ENCODE results near the gene SLC9A9. TPM values are rescaled to one million over a fixed set of nuclear protein-coding genes. Genes with fewer than 3 reads are reported as not detected.
"Not testable (repeated sequence)": the region's sequence is repeated elsewhere in the genome, so short reads cannot be mapped to it uniquely, and the experiment has no call there.

The SLC9A9 gene
- total RNA-seq, 1 donor from 2014 or later, result 9.3 TPM

DNA sequence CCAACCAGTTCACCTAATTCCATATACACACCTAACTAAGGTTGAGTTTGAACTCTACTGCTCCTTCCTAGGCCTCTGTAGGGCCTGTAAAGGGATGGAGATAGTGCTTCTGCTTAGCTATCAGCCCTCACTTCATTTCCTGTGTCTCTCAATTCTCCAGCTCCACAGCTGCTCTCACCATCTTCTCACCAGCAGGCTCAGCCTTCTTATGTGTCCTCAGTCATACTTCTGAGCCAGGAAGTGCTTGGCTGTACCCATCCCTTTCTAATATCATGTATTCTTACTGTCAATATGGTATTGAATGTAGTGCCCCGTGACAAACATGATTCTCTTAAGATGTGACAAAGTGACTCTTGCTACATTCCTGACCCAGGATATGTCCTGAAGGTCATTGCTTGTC is 116.9 kb downstream of the SLC9A9 start:
- DNase-seq (ENCODE audit: missing footprints) (no peak), ATAC-seq (no peak)
- intact Hi-C loops (cut with DNase I), result no loop called here

DNA sequence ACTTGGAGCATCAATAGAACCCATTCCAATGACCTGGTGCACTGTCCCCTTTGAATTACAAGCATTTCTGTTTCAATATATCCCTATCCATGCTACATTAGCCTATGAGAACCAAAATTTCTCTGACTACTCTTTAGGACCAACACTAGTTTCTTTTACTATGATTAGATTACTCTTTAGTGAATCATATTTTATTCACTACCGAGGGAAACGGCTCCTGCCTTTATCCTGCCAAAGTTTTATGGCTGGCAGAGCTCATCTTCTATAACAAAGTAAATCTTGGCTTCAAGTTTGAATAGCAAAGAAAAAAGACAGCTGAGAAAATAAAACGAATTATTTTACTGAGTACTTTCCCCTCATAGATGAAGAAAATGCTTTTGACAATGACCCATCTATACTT is 120.9 kb downstream of the SLC9A9 start:
- no peak for ATAC-seq
- intact Hi-C loops (cut with DNase I), result no loop called here
- DNase-seq (ENCODE audit: missing footprints), result no peak

DNA sequence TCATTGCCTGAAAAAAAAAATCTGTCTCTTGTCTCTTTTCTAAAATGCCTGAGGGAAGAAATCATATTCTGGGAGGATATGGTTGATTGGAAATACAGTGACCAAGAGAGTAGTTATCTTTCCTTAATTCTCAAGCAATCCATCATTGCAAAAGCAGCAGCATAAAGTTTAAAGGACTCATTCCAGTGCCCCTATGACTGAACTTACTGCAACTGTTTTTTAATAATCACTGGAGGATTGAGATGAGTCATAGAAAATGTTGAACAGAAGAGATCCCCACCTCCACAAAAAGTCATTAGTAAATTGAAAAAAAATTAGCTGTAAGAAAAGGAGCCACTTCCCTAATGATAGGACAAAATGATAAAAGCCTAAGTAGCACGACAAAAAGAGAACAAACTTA is 121.5 kb downstream of the SLC9A9 start:
- intact Hi-C loops (cut with DNase I), result no loop called here
- ATAC-seq (no peak), DNase-seq (ENCODE audit: missing footprints) (no peak)

DNA sequence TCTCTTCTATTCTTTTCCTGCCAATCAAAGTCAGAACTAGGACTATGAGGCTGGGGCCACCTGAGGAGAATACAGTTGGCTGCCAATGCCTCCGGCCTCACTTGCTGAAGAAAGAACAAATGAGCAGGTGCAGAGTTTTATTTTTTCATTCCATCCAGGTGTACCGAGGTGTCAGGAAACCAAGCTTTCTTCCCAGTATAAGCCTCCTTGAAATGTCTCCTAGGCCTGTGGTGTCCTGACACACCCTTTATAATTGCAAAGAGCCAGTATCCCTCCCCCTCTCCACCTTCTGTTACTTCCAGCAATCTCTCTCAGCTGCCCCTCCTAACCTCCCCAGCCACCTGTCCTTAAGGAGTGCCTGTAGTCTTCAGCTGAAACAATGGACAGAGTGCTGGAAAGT is 127.9 kb downstream of the SLC9A9 start:
- intact Hi-C loops (cut with DNase I), result no loop called here
- ATAC-seq, result no peak
- no peak for DNase-seq (ENCODE audit: missing footprints)

DNA sequence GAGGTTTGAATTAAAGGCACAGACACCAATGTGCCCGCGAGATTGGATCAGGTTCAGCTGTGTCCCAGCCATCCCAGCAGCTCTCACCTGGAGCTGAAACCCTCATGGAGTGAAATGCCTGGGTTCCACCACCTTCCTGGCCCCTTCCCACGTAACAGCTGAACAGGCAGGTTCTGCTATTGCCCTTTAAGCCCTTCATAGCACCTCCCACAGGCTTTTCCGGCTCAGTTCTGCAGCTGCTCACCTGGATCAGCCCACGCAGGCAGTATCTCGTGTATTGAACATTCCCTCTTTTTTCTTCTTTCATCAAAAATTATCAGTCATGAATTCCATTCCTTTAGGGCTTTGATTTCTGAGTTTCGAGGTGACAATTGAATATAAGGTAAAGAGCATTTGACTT is 129.8 kb downstream of the SLC9A9 start:
- ATAC-seq (no peak), DNase-seq (ENCODE audit: missing footprints) (no peak)
- intact Hi-C loops (cut with DNase I), result no loop called here

DNA sequence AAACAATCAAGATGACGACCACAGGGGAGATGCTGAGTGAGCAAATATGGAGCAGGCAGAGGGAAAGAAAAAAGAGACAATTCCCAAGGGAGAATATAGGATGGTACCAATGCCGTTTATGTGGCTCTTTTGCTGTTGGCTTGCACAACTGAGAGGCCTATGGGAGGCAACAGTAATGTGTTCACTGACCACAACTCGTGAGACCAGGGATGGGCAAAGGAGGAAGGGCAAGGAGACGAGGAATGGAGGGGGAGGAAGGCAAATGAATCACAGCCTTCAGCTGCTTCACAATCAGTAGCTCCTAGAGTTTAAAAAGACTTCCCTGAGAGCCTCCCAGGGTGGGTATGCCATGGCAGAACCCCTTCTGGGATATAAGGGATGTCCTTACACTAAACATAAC is 131.5 kb downstream of the SLC9A9 start:
- ATAC-seq (no peak), DNase-seq (ENCODE audit: missing footprints) (no peak)
- intact Hi-C loops (cut with DNase I), result no loop called here

DNA sequence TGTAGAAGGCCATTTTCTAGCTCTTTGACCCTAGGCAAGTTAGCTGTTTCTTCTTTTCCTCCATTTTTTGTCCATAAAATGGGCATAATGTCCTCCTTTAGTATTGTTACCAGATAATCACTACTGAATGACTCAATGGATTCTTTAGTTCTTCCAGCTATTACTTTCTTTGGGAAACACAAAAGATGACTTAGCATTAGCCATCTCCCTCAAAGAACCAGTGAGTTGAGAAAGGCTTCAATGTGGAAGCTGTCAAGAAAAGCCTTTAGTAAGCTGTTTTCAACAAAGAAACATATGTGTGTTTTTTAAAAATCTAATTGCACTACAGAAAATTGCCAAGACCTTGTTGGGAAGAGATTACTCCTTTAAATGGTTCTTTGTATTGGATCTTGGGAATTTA is 135.7 kb downstream of the SLC9A9 start:
- intact Hi-C loops (cut with DNase I), result no loop called here
- no peak for DNase-seq (ENCODE audit: missing footprints)
- no peak for ATAC-seq

DNA sequence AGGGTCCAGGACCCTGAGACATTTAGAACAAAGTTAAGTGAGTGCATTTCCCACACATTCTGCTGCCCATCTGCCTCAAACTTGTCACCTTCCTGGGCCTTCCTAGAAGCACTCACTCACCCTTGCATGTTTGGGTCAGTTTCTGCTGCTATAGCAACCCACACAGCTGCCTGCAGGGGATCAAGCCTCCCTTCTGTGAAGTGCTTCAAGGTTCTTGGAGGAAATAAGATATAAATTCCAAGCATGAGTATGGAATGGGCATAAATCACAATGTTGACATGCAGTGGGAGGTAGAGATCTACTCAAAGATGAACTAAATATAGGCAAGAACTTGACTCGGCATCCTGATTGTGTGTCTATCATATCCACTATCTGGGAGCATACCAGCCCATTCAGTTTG is 140.4 kb downstream of the SLC9A9 start:
- ATAC-seq, result no peak
- DNase-seq (ENCODE audit: missing footprints), result no peak
- intact Hi-C loops (cut with DNase I), result no loop called here

DNA sequence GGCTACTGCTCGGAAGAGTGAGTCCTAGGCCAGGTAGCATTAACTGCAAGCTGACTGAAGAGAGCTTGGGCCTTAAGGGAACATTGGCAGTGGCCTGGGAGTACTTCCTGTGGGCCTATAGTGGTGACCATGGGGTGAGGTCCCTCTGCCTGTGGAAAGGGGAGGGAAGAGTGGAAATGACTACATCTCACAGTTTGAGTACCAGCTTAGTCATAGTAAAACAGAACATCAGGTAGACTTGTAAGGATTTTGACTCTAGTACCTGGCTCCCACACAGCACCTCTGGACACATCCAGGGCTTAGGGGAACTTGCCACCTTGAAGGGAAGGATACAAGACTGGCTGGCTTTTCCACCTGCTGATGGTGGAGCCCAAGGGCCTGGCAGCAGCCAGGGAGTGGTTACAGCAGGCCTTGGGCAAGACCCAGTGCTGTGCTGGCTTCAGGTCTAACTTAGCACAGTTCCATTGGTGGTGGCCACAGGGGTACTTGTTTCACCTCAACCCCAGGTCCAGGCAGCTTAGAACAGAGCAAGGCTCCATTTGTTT is 147.8 kb downstream of the SLC9A9 start:
- intact Hi-C loops (cut with DNase I), result no loop called here
- ATAC-seq, result peak; percentile 8
- DNase-seq (ENCODE audit: missing footprints), result no peak

DNA sequence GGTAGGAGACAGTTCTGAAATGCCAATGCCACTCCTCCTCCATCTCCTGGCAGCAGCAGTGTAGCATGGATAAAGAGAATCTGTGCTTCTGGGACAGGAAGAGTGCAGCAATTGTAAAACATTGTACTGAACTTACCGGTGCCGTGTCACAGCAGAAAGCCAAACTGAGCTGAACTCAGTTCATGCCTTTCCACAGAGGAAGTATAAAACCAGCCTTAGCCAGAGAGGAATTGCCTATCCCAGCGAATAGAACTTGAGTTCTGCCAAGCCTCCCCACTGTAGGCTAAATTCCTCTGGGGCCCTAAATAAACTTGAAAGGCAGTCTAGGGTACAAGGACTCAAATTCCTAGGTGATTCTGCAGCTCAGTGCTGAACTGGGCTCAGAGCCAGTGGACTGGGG is 148.8 kb downstream of the SLC9A9 start:
- ATAC-seq (no peak), DNase-seq (ENCODE audit: missing footprints) (no peak)
- intact Hi-C loops (cut with DNase I), result no loop called here

DNA sequence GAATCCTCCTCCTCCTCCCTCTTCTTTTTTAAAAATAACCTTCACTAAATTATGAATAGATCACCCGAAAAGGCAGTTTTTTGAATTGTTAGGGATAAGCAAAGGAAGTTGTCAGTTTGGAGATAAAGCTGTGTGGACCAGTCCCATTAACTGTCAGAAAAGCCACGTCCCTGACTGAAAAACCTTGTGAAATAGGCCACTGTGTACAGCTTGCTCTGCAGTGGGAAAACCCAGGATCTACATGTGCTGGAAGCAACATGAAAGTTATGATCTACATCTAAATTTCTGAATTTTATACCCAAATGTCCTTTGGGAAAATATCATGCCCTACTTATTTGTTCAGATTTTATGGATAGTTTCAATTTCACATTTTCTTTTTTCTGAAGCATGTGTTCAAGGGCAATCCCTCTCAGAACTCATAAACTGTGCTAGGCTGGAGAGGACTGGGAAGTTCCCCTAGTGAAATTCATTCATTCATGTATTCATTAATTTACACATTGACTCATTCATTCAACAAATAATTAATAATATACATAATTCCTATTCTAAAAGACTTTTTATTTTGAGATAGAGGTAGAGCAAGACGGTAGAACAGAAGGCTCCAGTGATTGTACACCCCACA is 149.5 kb downstream of the SLC9A9 start:
- intact Hi-C loops (cut with DNase I), result no loop called here
- DNase-seq (ENCODE audit: missing footprints) (no peak), ATAC-seq (no peak)

DNA sequence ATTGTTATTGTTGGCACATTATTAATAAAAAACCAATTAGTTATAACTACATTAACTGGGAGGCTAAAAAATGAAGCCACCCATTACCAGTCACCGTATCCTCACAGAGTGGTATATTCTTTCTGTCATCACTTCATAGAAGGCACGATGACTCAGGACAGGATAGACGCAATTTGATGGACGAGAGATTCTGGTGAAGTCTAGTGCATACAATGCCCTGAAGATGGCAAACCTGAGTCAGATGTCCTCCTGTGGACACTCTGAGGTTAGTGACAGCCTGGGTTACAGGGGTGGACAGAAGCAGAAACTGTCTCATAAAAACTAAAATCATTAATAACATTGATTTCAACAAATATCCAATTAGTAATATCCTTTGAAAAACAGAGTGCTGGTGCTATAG is 150.3 kb downstream of the SLC9A9 start:
- intact Hi-C loops (cut with DNase I), result no loop called here
- ATAC-seq (no peak), DNase-seq (ENCODE audit: missing footprints) (no peak)

DNA sequence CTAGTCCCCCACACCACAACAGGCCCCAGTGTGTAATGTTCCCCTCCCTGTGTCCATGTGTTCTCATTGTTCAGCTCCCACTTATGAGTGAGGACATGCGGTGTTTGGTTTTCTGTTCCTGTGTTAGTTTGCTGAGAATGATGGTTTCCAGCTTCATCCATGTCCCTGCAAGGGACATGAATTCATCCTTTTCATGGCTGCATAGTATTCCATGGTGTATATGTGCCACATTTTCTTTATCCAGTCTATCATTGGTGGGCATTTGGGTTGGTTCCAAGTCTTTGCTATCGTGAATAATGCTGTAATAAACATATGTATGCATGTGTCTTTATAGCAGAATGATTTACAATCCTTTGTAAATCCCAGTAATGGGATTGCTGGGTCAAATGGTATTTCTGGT is 152.9 kb downstream of the SLC9A9 start:
- ATAC-seq; intact Hi-C loops (cut with DNase I): not testable (repeated sequence)

DNA sequence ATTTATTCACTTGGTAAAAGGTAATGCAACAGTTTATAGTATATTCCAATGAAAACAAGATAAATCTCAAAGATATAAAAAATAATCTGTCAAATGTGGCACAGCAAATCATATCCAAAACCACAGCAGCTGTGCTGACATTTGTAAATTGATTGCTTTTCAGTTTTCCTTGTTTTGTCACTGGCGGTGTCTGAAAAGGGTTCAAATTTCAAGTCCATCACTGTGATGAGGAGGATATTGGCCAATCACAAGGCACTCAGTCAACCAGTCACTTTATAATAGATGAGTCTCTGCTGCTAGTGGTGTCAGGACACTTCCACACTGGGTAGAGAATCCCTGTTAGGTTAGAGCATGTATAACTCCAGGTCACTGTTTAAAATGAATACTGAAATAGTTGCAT is 154.8 kb downstream of the SLC9A9 start:
- intact Hi-C loops (cut with DNase I), result no loop called here
- no peak for DNase-seq (ENCODE audit: missing footprints)
- ATAC-seq, result no peak

More for the DNA sequence above, 152.9 kb downstream of the SLC9A9 start:
- not testable (repeated sequence) for DNase-seq (ENCODE audit: missing footprints)

DNA sequence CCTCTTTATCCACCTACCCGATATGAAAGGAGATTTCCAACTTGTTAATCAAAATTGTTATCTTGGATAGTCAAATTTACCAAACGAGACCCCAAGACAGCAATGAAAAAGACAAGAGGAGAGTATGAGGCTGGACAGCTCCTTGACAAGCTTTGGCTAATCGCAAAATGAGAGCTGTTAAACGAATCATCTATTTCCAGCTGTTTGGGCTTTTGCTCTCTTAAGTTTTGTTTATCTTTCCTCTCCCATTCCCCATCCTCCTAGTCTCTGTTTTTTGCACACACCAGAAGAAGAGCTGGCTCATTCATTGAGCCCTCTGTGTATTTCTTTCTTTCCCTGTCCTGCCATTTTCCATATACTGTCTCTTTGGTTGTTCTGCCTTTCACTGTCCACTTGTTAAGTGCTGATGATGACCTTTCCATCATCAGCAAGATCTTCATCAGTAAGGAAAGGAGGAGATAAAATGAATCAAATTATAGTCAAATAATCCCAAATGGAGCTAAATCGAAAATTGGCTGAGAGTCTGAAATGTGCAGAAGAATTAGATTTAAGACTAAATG is 161.6 kb downstream of the SLC9A9 start:
- DNase-seq (ENCODE audit: missing footprints) (no peak), ATAC-seq (no peak)
- intact Hi-C loops (cut with DNase I), result no loop called here

DNA sequence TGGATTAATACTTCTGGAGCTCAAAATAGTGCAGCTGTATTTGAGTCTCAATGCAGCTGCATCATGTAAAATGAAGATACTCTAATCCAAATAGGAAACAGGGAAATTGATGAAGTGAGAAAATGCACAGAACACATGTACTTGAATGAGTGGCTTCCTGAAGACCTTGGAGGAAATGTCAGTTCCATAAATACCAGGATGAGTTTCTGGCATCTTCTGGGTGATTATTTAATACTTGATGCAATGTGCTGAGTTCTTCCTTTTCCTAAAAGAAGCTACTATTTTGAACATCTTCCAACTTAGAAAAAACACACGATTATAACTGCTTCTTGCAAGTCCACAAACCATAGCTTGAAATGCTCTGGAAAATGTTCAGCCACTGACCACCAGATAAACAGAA is 162.8 kb downstream of the SLC9A9 start:
- no peak for DNase-seq (ENCODE audit: missing footprints)
- no peak for ATAC-seq
- intact Hi-C loops (cut with DNase I), result no loop called here

DNA sequence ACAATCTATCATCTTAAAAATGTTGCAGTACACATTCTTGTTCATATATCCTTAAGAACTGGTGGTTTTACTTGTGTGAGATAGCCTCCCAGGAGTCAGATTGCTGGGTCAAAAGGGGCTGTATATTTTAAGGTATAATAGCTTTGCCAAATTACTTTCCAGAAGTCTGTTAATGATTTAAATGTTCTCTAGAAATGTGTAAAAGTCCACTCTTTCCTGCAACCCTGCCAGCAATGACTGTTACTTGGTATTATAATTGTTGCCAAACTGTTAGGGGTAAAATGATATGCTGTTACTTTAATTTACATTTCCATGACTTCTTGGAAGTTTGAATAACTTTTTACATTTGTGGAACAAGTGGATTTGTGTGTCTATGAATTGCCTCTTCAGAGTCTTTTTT is 170.8 kb downstream of the SLC9A9 start:
- no peak for DNase-seq (ENCODE audit: missing footprints)
- intact Hi-C loops (cut with DNase I), result no loop called here
- ATAC-seq, result no peak

DNA sequence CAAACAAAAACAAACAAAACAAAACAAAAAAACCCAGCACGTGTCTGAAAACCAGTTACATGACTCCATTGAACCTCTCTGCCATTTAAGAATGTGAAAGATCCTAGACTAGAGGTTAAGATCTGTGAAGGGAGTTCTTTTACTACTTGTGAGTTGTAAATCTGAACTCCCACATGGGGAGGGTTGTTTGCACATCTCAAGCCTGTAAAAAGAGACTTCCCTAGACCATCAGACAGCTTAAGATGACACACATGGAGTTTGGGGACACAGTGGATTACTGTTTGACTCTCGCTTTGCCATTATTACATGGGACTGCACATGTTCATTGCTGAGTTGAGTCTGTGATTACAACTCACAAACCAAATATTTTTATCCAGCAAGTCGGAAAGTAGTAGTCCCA is 171.5 kb downstream of the SLC9A9 start:
- intact Hi-C loops (cut with DNase I), result no loop called here
- no peak for ATAC-seq
- no peak for DNase-seq (ENCODE audit: missing footprints)

DNA sequence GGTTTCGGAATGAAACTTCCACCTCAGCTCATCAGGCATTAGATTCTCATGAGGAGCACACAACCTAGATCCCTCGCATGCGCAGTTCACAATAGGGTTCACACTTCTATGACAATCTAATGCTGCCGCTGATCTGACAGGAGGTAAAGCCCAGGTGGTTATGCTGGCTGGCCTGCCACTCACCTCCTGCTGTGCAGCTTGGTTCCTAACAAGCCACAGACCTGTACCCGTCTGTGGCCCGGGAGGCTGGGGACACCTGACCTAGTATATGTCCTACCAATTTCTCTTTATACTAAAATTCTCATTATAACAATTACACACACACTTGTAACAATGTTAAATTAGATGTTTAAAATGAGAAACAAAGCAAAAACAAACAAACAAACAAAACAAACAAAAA is 172.2 kb downstream of the SLC9A9 start:
- intact Hi-C loops (cut with DNase I), result no loop called here
- no peak for ATAC-seq
- no peak for DNase-seq (ENCODE audit: missing footprints)

DNA sequence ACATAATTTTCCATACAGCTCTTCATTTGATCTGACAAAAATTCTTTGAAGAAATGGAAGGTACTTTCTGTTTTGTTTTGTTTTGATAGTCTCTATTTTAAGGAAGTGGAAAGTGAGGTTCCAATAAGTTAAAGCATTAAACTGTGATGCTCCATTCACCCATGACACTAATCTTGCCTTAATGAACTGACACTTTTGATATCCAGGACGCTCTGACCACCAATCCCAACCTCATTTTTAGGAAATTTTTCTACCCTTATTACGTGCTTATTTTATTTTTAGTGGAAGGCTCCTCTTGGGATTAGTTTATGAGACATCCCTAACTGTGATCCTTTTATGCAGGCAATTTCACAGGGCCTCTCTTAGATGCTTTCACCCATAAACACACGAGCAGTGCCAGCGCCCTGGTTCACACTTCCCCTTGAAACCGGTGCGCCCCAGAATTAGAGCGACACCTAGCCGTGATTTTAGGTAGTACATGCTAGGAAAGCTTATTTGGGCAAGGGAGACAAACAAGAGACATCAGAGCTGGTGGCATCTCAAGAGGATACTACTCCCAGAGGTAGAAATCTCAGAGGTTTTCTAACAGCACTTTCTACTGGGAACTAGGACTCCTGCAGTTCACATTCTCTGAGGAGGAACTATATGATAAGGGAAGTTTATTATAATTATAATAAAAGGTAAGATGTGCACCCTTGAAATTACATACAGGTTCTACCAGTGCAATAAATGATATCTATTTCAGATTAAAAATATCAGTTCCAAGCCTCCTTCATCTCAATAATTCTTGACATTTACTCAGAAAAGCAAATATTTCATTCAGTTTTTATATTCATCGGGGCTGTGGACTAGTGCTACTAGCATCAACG is 173.9 kb downstream of the SLC9A9 start:
- ATAC-seq (peak; percentile 72), DNase-seq (ENCODE audit: missing footprints) (peak; percentile 74)
- intact Hi-C loops (cut with DNase I), result no loop called here
